PC-9 (cell line): Measurements from ENCODE around the gene ACACB.

Experiments used
- CTCF ChIP-seq: fragments of 200-600 bp; sonication (generic); conservative IDR thresholded peaks from 2 replicates; pipeline ENCODE4 v1.6.1; 2017; ENCODE audit warnings: mixed run types, antibody characterized with exemption, mild to moderate bottlenecking, moderate library complexity
- EZH2 ChIP-seq: fragments of 200-600 bp; sonication (generic); IDR thresholded peaks from 2 replicates; pipeline ENCODE4 v1.8.0; 2017; ENCODE audit warnings: antibody characterized with exemption, low read depth

GRCh38 chr12:109116611-109116949 is 193 bp downstream of the ACACB start:
- no peak for TF ChIP-seq CTCF
- no peak for TF ChIP-seq EZH2
